Fibroblast of pulmonary artery (primary cell): ENCODE results near the gene ME3.

ENCODE experiments used
- DNase-seq: peaks from one replicate; pipeline ENCODE4 v3.0.0-alpha.2; 2010; ENCODE audit warnings: low read depth
- H3K4me3 ChIP-seq: replicated peaks from 2 replicates; pipeline ENCODE4 v1.5.1; 2011; ENCODE audit warnings: low read depth, mild to moderate bottlenecking, control low read depth, low read length, moderate library complexity
- CTCF ChIP-seq: IDR thresholded peaks from 2 replicates; pipeline ENCODE4 v1.5.1; 2011; ENCODE audit warnings: mild to moderate bottlenecking, control low read depth, low read length, inconsistent platforms; ENCODE audit errors: missing control alignments

The ME3 gene

GRCh38 chr11:86483610-86483939, 188.8 kb downstream of the ME3 start:
- no peak for DNase-seq
- TF ChIP-seq CTCF: no peak
- H3K4me3 ChIP-seq: no peak overlapping the region

GRCh38 chr11:86482692-86483091, 189.7 kb downstream of the ME3 start:
- no peak overlapping the region for H3K4me3 ChIP-seq
- DNase-seq: no peak
- TF ChIP-seq CTCF: no peak

GRCh38 chr11:86481399-86481798, 191.0 kb downstream of the ME3 start:
- no peak for TF ChIP-seq CTCF
- H3K4me3 ChIP-seq: no peak overlapping the region
- no peak for DNase-seq

DNA sequence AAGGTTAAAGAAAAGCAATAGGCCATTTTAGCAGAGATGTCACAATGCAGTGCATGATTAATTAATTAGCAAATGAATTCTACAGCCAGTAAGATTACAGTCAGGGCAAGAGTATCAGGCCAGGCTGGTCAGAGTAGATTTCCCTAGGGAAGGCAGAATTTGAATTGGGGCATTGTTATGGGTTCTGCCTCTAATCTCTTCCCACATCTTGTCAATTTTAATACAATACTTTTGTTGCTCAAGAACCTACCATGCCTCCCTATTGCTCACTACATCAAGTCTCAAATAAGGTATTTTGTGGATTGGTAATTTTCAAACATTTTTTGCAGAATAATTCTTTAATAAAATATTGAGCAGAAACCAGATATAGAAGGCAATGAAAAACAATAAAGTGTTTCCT, 194.1 kb downstream of the ME3 start:
- no peak overlapping the region for H3K4me3 ChIP-seq
- no peak for TF ChIP-seq CTCF

DNA sequence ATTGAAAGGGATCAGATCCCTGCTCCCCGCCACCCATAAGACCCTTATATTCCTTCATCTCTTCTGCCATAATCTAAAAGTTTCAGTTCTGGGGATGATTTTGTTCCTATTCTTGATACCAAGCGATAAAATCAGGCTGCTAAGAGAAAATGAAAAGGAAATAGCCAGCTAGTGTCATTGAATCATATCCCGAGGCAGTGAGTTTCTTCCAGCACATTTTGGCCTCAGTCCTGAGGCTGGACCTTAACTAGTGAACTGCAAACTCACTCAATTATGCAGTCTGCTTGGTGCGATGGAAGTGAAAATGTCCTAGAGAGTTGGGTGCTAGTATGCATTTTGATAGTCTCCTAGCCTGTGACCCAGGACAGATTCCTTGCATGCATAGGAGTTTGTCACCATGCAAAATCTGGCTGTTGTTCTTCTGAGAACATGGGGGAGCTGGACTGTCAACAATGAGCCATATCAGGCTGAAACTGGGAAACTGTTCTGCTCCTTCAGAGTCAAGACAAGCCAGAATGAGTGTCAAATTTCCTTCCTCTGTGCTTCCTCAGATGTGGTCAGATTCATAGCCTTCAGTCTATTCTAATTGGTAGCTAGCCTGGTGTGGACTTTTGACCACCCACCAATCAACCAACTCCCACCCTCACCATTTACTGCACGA, 194.8 kb downstream of the ME3 start:
- DNase-seq: peak; percentile 81
- TF ChIP-seq CTCF: no peak

More for the DNA sequence above, 194.1 kb downstream of the ME3 start:
- no peak for DNase-seq

GRCh38 chr11:86476109-86476861, 196.1 kb downstream of the ME3 start:
- peak; percentile 39 for DNase-seq
- H3K4me3 ChIP-seq: no peak overlapping the region
- TF ChIP-seq CTCF: no peak

More for the DNA sequence above, 194.8 kb downstream of the ME3 start:
- H3K4me3 ChIP-seq: no peak overlapping the region
